H9 (cell line): Measurements from ENCODE around the gene ABHD11. TPM values are rescaled to one million over a fixed set of nuclear protein-coding genes. Genes with fewer than 3 reads are reported as not detected.

Experiments
- DNase-seq: peaks from one replicate; pipeline ENCODE4 v3.0.0-alpha.2; 2017
- H2AFZ ChIP-seq: one replicate; pipeline ENCODE4 v1.6.1; 2013; ENCODE audit warnings: mild to moderate bottlenecking, low read length, control low read depth, moderate library complexity
- H2AK5ac ChIP-seq: 2 replicates; pipeline ENCODE4 v1.6.1; 2013; ENCODE audit warnings: low read length, control low read depth, mixed read lengths; ENCODE audit not compliant: insufficient read length
- H2BK120ac ChIP-seq: one replicate; pipeline ENCODE4 v1.6.1; 2013; ENCODE audit warnings: low read depth, mild to moderate bottlenecking, low read length, control low read depth, inconsistent platforms; ENCODE audit not compliant: poor library complexity, severe bottlenecking
- H2BK12ac ChIP-seq: 2 replicates; pipeline ENCODE4 v1.6.1; 2013; ENCODE audit warnings: low read length, control low read depth, mixed read lengths, low read depth; ENCODE audit not compliant: insufficient read length
- H2BK15ac ChIP-seq: 2 replicates; pipeline ENCODE4 v1.6.1; 2013; ENCODE audit warnings: low read depth, low read length, control low read depth
- H2BK20ac ChIP-seq: one replicate; pipeline ENCODE4 v1.6.1; 2013; ENCODE audit warnings: low read depth, mild to moderate bottlenecking, low read length, control low read depth, inconsistent platforms; ENCODE audit not compliant: poor library complexity, severe bottlenecking
- H2BK5ac ChIP-seq: 2 replicates; pipeline ENCODE4 v1.6.1; 2013; ENCODE audit warnings: low read length, control low read depth, mixed read lengths; ENCODE audit not compliant: insufficient read length
- H3K14ac ChIP-seq: 2 replicates; pipeline ENCODE4 v1.6.1; 2013; ENCODE audit warnings: low read length, control low read depth; ENCODE audit not compliant: insufficient read depth
- H3K18ac ChIP-seq: 2 replicates; pipeline ENCODE4 v1.6.1; 2013; ENCODE audit warnings: low read depth, mild to moderate bottlenecking, mixed read lengths, low read length, control low read depth; ENCODE audit not compliant: insufficient read length
- H3K23ac ChIP-seq: 2 replicates; pipeline ENCODE4 v1.6.1; 2013; ENCODE audit warnings: low read length, control low read depth, mixed read lengths, low read depth; ENCODE audit not compliant: insufficient read length
- H3K23me2 ChIP-seq: 2 replicates; pipeline ENCODE4 v1.6.1; 2013; ENCODE audit warnings: low read depth, mild to moderate bottlenecking, mixed read lengths, low read length, control low read depth; ENCODE audit not compliant: insufficient read length, poor library complexity, severe bottlenecking
- H3K27ac ChIP-seq: 2 replicates; pipeline ENCODE4 v1.5.1; 2013; ENCODE audit warnings: low read length, control low read depth, mixed read lengths, low read depth; ENCODE audit not compliant: insufficient read length
- H3K27me3 ChIP-seq: 2 replicates; pipeline ENCODE4 v1.6.1; 2013; ENCODE audit warnings: low read length, control low read depth, inconsistent platforms; ENCODE audit not compliant: insufficient read depth
- H3K4ac ChIP-seq: 2 replicates; pipeline ENCODE4 v1.6.1; 2013; ENCODE audit warnings: low read depth, mild to moderate bottlenecking, control low read depth, inconsistent platforms, low read length, moderate library complexity
- H3K4me1 ChIP-seq: 2 replicates; pipeline ENCODE4 v1.6.1; 2013; ENCODE audit warnings: low read length, control low read depth, inconsistent platforms; ENCODE audit not compliant: insufficient read depth
- H3K4me2 ChIP-seq: 2 replicates; pipeline ENCODE4 v1.6.1; 2013; ENCODE audit warnings: low read length, control low read depth, mixed read lengths; ENCODE audit not compliant: insufficient read length, insufficient read depth
- H3K56ac ChIP-seq: 2 replicates; pipeline ENCODE4 v1.6.1; 2013; ENCODE audit warnings: low read depth, mild to moderate bottlenecking, mixed read lengths, low read length, control low read depth; ENCODE audit not compliant: insufficient read length
- H3K79me1 ChIP-seq: 2 replicates; pipeline ENCODE4 v1.6.1; 2013; ENCODE audit warnings: low read depth, mild to moderate bottlenecking, moderate library complexity, low read length, control low read depth, inconsistent platforms; ENCODE audit not compliant: insufficient read depth, poor library complexity, severe bottlenecking
- H3K79me2 ChIP-seq: 2 replicates; pipeline ENCODE4 v1.6.1; 2013; ENCODE audit warnings: low read length, control low read depth, inconsistent platforms; ENCODE audit not compliant: insufficient read depth
- H3K9ac ChIP-seq: 2 replicates; pipeline ENCODE4 v1.6.1; 2013; ENCODE audit warnings: low read length, control low read depth, mixed read lengths; ENCODE audit not compliant: insufficient read length; ENCODE audit errors: extremely low read depth
- H3K9me3 ChIP-seq: one replicate; pipeline ENCODE4 v1.6.1; 2013; ENCODE audit warnings: low read depth, low read length, inconsistent platforms; ENCODE audit not compliant: control insufficient read depth
- H3T11ph ChIP-seq: one replicate; pipeline ENCODE4 v1.6.1; 2013; ENCODE audit warnings: mild to moderate bottlenecking, low read length, control low read depth, inconsistent platforms
- H4K20me1 ChIP-seq: one replicate; pipeline ENCODE4 v1.6.1; 2013; ENCODE audit not compliant: control insufficient read depth, insufficient read length, insufficient read depth
- H4K5ac ChIP-seq: 2 replicates; pipeline ENCODE4 v1.6.1; 2013; ENCODE audit warnings: low read depth, mild to moderate bottlenecking, mixed read lengths, low read length, control low read depth; ENCODE audit not compliant: insufficient read length
- H4K8ac ChIP-seq: replicated peaks from 2 replicates; pipeline ENCODE4 v1.6.1; 2013; ENCODE audit warnings: low read length, control low read depth, mixed read lengths, low read depth; ENCODE audit not compliant: insufficient read length
- H4K91ac ChIP-seq: 2 replicates; pipeline ENCODE4 v1.6.1; 2013; ENCODE audit warnings: low read depth, mild to moderate bottlenecking, moderate library complexity, mixed read lengths, low read length, control low read depth; ENCODE audit not compliant: insufficient read length
- H3K27ac Mint-ChIP-seq, 3 experiments: 2 replicates in 2 of 3; 3 replicates in 1 of 3; pipeline ENCODE4 v1.8.0; 2020 to 2021; ENCODE audit warnings: mixed read lengths in 3 of 3, mild to moderate bottlenecking in 1 of 3, moderate library complexity in 1 of 3
- H3K27me3 Mint-ChIP-seq: 2 replicates; pipeline ENCODE4 v1.8.0; 2021; ENCODE audit warnings: low read depth, mild to moderate bottlenecking, moderate library complexity, mixed read lengths
- H3K36me3 Mint-ChIP-seq, 3 experiments: 2 replicates in 2 of 3; 3 replicates in 1 of 3; pipeline ENCODE4 v1.8.0; 2020 to 2021; ENCODE audit warnings: low read depth in 3 of 3, mixed read lengths in 3 of 3; ENCODE audit not compliant: insufficient read depth in 1 of 3
- H3K4me1 Mint-ChIP-seq, 2 experiments: 2 replicates each; pipeline ENCODE4 v1.8.0; 2020; ENCODE audit warnings: mixed read lengths in 2 of 2
- H3K4me3 Mint-ChIP-seq, 2 experiments: 2 replicates in 1 of 2; 3 replicates in 1 of 2; pipeline ENCODE4 v1.8.0; 2020 to 2021; ENCODE audit warnings: mild to moderate bottlenecking in 2 of 2, mixed read lengths in 2 of 2, moderate library complexity in 1 of 2
- H3K9me3 Mint-ChIP-seq, 2 experiments: 2 replicates in 1 of 2; 3 replicates in 1 of 2; pipeline ENCODE4 v1.8.0; 2020; ENCODE audit warnings: mild to moderate bottlenecking in 2 of 2, mixed read lengths in 2 of 2, moderate library complexity in 1 of 2
- WGBS: extraction: QIAGEN DNeasy Blood & Tissue Kit; methylation state at CpG from one replicate; pipeline ENCODE4 v1.1.7; 2013; ENCODE audit warnings: missing lambda C conversion rate, low lambda C conversion rate, mixed read lengths; ENCODE audit not compliant: insufficient read length; ENCODE audit errors: extremely low coverage; 5-methylcytosine and 5-hydroxymethylcytosine counted together
- total RNA-seq: library from RNA; stranded (reverse); gene quantifications from 2 replicates; pipeline ENCODE4 v1.2.1, GENCODE V29; 2021
- TF ChIP-seq, protein P1 (sequence below): fragments of 200-600 bp; sonication (generic); conservative IDR thresholded peaks from 3 replicates; pipeline ENCODE4 v1.8.0; 2021; ENCODE audit warnings: antibody characterized with exemption, mild to moderate bottlenecking

Gene ABHD11
- total RNA-seq, 1 experiment from 2014 or later: 34.4 TPM

DNA sequence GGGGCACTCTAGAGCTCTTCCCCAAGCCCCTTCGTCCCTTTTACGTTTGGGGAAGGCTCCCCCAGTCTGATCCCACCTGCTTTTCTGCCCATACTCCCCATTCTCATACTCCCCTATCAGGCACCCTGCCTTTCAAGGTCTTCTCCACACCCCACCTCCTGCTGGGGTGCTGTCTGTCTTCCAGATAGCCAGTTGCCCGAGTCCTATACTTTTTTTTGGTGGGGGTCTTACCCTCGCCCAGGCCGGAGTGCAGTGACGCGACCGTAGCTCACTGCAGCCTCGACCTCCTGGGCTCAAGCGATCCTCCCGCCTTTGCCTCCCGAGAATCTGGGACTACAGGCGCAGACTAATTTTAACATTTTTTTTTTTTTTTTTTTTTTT is 775 bp upstream of the ABHD11 start:
- Histone ChIP-seq H2BK120ac (no peak overlapping the region), H2BK20ac (no peak overlapping the region), H2AFZ (no peak overlapping the region), H3K23me2 (peaks cover 10% of the 10 kb centered on the region), H3K4me1 (peaks cover 8% of the 10 kb centered on the region; the same call in 1 of the 2 replicates), H4K5ac (peak overlapping the region; percentile 24), H3K27ac (no peak overlapping the region), H2BK12ac (peak overlapping the region; percentile 53), H3K79me2 (no peaks in the 10 kb centered on the region), H3K79me1 (no peaks in the 10 kb centered on the region), H4K8ac (no peak overlapping the region), H3K23ac (no peak overlapping the region), H2BK5ac (no peak overlapping the region), H4K91ac (peak overlapping the region; percentile 97), H3K18ac (peak overlapping the region; percentile 98), H2AK5ac (peak overlapping the region; percentile 44), H3K4me2 (peak overlapping the region; percentile 56), H4K20me1 (no peaks in the 10 kb centered on the region), H3K56ac (no peak overlapping the region), H3K9me3 (no peaks in the 10 kb centered on the region), H3K27me3 (no peaks in the 10 kb centered on the region; the same call in 1 of the 2 replicates), H3K14ac (peak overlapping the region; percentile 97), H3K9ac (peak overlapping the region; percentile 73), H2BK15ac (no peak overlapping the region), H3T11ph (no peak overlapping the region), H3K4ac (peak overlapping the region; percentile 61; the same call in 1 of the 2 replicates)
- H3K27ac Mint-ChIP-seq: peak overlapping the region; percentile 96 to 98 (median 98)
- TF ChIP-seq, protein P1, sequence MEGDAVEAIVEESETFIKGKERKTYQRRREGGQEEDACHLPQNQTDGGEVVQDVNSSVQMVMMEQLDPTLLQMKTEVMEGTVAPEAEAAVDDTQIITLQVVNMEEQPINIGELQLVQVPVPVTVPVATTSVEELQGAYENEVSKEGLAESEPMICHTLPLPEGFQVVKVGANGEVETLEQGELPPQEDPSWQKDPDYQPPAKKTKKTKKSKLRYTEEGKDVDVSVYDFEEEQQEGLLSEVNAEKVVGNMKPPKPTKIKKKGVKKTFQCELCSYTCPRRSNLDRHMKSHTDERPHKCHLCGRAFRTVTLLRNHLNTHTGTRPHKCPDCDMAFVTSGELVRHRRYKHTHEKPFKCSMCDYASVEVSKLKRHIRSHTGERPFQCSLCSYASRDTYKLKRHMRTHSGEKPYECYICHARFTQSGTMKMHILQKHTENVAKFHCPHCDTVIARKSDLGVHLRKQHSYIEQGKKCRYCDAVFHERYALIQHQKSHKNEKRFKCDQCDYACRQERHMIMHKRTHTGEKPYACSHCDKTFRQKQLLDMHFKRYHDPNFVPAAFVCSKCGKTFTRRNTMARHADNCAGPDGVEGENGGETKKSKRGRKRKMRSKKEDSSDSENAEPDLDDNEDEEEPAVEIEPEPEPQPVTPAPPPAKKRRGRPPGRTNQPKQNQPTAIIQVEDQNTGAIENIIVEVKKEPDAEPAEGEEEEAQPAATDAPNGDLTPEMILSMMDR: no peak
- peaks cover 6 to 23% (median 20%) of the 10 kb centered on the region in 3 experiments for H3K36me3 Mint-ChIP-seq
- H3K27me3 Mint-ChIP-seq: peaks cover 15% of the 10 kb centered on the region
- DNase-seq: no peak
- peak overlapping the region; percentile 93 to 96 for H3K4me3 Mint-ChIP-seq
- peaks cover 0 to 2% of the 10 kb centered on the region in 2 experiments; a peak in 1 of 5 replicates for H3K9me3 Mint-ChIP-seq
- no CpG with 5 or more reads among the region's 13 CpGs for WGBS
- H3K4me1 Mint-ChIP-seq: peaks cover 36 to 53% of the 10 kb centered on the region in 2 experiments
